Body of pancreas (tissue), 4 donors: ENCODE data around the gene PFKFB3. TPM values are rescaled to one million over a fixed set of nuclear protein-coding genes. Genes with fewer than 3 reads are reported as not detected.

ENCODE experiments used
- ATAC-seq: fragments of 150-250 bp; one replicate; pipeline ENCODE4 v1.9.1; 2016
- DNase-seq, 4 donors: peaks; one replicate each; pipeline ENCODE4 v3.0.0-alpha.2; 2019
- H3K27ac ChIP-seq, 4 donors: fragments of 200-600 bp; sonication (generic); 1 replicate in 3 of 4; 2 replicates in 1 of 4; pipeline versions ENCODE4 v1.5.1 to v1.6.1; 2016 to 2019; ENCODE audit warnings: mild to moderate bottlenecking in 1 of 4, mixed read lengths in 1 of 4, moderate library complexity in 1 of 4
- H3K27me3 ChIP-seq, 2 donors: fragments of 200-600 bp; sonication (generic); one replicate each; pipeline ENCODE4 v1.6.0; 2016; ENCODE audit warnings: mild to moderate bottlenecking in 1 of 2
- H3K36me3 ChIP-seq, 2 donors: fragments of 200-600 bp; sonication (generic); replicated peaks in 1 of 2; 2 replicates each; pipeline ENCODE4 v1.5.1; 2016; ENCODE audit warnings: low read depth in 2 of 2; ENCODE audit not compliant: insufficient read depth in 1 of 2
- H3K4me1 ChIP-seq: fragments of 200-600 bp; sonication (generic); one replicate; pipeline ENCODE4 v1.6.0; 2016
- H3K4me3 ChIP-seq, 2 donors: fragments of 200-600 bp; sonication (generic); 1 replicate in 1 of 2; 2 replicates in 1 of 2; pipeline ENCODE4 v1.5.1; 2016 to 2019
- H3K9me3 ChIP-seq, 3 donors: fragments of 200-600 bp; sonication (generic); 1 replicate in 2 of 3; 2 replicates in 1 of 3; pipeline ENCODE4 v1.5.1; 2016
- POLR2A ChIP-seq, 3 donors: fragments of 450-650 bp; IDR thresholded peaks; one replicate each; pipeline ENCODE4 v1.6.1; 2016; ENCODE audit warnings: antibody characterized with exemption in 3 of 3, mild to moderate bottlenecking in 2 of 3
- WGBS, 2 donors: methylation state at CpG; one replicate each; pipeline ENCODE4 v1.1.5; 2017; 5-methylcytosine and 5-hydroxymethylcytosine counted together
- intact Hi-C: fragments of 100-400 bp; cut with DNase I; formaldehyde crosslinking; loops from one replicate; pipeline ENCODE4 v1.15.1; 2023
- total RNA-seq, 2 donors: library from RNA; depleted of rRNA; stranded (reverse); fragments of >200 nt; gene quantifications; one replicate each; pipeline ENCODE4 v1.1.0, GENCODE V29; 2016
- TF ChIP-seq, protein P1 (sequence below), 7 experiments: fragments of 450-650 bp in 4 of 7; fragments of 200-600 bp in 3 of 7; sonication (generic) in 3 of 7; IDR thresholded peaks; one replicate each; pipeline ENCODE4 v1.5.1; 2016 to 2019; ENCODE audit warnings: antibody characterized with exemption in 7 of 7

The PFKFB3 gene
- total RNA-seq, 2 donors from 2014 or later, result 26.5 to 137 TPM

DNA sequence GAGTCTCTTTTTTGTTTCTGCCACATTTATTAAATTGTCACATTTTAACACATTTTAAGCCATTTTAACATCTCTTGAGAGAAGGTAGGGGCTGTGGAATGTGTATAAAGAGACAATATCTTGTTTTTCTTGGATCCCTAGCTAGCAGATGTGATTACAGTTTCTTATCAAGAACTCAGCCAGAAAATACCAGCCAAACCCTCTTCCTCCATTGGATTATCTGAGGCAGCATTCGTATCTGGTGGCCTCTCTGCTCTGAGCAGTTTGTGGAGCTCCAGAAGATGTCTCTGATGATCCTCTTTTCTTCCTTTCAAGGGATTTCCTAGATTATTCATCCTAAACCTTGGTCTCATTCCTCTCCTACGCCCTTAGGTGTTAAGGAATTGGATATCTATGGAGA is 35.3 kb upstream of the PFKFB3 start:
- DNase-seq (no peak), ATAC-seq (no peak)
- WGBS, 2 donors, result 71 to 74% methylated on average over 2 of the region's 2 CpGs
- Histone ChIP-seq H3K36me3 (no peaks in the 10 kb centered on the region), H3K27me3 (no peaks in the 10 kb centered on the region), H3K9me3 (no peaks in the 10 kb centered on the region), H3K27ac (no peak overlapping the region), H3K4me3 (no peak overlapping the region), H3K4me1 (peaks cover 55% of the 10 kb centered on the region)
- intact Hi-C loops, result loop anchor here (5.0 kb wide), 1 partner anchor 35 kb away; the partner anchor contains the start of gene PFKFB3
- TF ChIP-seq POLR2A (IDR thresholded peaks at IDR 0.05), result no peak
- TF ChIP-seq, protein P1, sequence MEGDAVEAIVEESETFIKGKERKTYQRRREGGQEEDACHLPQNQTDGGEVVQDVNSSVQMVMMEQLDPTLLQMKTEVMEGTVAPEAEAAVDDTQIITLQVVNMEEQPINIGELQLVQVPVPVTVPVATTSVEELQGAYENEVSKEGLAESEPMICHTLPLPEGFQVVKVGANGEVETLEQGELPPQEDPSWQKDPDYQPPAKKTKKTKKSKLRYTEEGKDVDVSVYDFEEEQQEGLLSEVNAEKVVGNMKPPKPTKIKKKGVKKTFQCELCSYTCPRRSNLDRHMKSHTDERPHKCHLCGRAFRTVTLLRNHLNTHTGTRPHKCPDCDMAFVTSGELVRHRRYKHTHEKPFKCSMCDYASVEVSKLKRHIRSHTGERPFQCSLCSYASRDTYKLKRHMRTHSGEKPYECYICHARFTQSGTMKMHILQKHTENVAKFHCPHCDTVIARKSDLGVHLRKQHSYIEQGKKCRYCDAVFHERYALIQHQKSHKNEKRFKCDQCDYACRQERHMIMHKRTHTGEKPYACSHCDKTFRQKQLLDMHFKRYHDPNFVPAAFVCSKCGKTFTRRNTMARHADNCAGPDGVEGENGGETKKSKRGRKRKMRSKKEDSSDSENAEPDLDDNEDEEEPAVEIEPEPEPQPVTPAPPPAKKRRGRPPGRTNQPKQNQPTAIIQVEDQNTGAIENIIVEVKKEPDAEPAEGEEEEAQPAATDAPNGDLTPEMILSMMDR (IDR thresholded peaks at IDR 0.05), result no peak

DNA sequence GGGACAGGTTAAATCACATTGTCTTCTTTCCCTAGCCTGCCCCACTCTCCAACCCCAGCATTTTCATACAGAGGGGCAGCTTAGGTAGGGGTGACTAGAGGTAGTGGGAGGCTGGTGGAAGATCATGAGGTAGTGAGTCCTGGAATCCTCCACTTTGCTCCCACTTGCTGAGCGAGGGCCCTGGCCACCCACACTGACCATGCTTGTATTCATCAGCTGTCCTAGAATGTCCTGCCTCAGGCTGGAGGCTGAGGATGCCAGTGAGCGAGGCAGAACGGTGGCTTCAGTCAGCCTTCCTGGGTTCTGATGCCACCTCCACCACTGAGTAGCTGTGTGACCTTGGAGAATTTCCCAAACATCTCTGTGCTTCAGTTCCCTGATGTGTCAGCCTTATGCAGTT is 34.6 kb upstream of the PFKFB3 start:
- H3K4me1 ChIP-seq, result peaks cover 49% of the 10 kb centered on the region
- intact Hi-C loops, result loop anchor here (5.0 kb wide), 1 partner anchor 34 kb away; the partner anchor contains the start of gene PFKFB3
- TF ChIP-seq, protein P1 (IDR thresholded peaks at IDR 0.05), result no peak
- TF ChIP-seq POLR2A (IDR thresholded peaks at IDR 0.05), result no peak

DNA sequence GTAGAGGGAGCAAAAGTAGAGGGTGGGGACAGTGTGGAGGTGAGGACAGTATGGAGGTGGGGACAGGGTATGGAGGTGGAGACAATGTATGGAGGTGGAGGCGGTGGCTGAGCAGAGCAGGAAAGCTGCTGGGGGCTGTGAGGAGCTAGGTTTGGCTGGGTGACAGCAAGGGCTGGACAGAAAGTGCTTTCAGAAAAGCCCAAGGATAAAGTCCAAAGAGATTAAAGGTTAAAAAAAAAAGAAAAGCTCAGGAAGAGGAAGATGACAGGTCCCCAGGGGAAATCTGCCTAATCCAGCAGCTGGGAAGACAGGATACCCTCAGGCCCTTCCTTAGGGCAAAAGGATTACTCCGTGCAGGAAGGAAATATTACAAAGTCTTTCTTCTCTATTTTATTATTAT is 32.1 kb upstream of the PFKFB3 start:
- peaks cover 32% of the 10 kb centered on the region for H3K4me1 ChIP-seq
- H3K4me3 ChIP-seq, result no peak overlapping the region
- no peaks in the 10 kb centered on the region for H3K27me3 ChIP-seq
- DNase-seq (peak in 3 of 4 donors; percentile 31 to 64 (median 40)), ATAC-seq (peak; percentile 13)
- no peaks in the 10 kb centered on the region for H3K36me3 ChIP-seq
- peak overlapping the region in 2 of 4 donors; percentile 5 to 16 for H3K27ac ChIP-seq
- intact Hi-C loops, result no loop called here
- WGBS, 2 donors, result 43 to 47% methylated on average over 2 of the region's 2 CpGs
- H3K9me3 ChIP-seq, result no peaks in the 10 kb centered on the region
- TF ChIP-seq, protein P1 (IDR thresholded peaks at IDR 0.05), result no peak
- TF ChIP-seq POLR2A (IDR thresholded peaks at IDR 0.05), result no peak

More for the DNA sequence above, 34.6 kb upstream of the PFKFB3 start:
- H3K27me3 ChIP-seq, result no peaks in the 10 kb centered on the region
- no peak overlapping the region for H3K4me3 ChIP-seq
- WGBS, 2 donors, result 64 to 89% methylated on average over 3 of the region's 3 CpGs
- DNase-seq (no peak), ATAC-seq (no peak)
- no peaks in the 10 kb centered on the region for H3K36me3 ChIP-seq
- H3K27ac ChIP-seq, result no peak overlapping the region
- H3K9me3 ChIP-seq, result no peaks in the 10 kb centered on the region

DNA sequence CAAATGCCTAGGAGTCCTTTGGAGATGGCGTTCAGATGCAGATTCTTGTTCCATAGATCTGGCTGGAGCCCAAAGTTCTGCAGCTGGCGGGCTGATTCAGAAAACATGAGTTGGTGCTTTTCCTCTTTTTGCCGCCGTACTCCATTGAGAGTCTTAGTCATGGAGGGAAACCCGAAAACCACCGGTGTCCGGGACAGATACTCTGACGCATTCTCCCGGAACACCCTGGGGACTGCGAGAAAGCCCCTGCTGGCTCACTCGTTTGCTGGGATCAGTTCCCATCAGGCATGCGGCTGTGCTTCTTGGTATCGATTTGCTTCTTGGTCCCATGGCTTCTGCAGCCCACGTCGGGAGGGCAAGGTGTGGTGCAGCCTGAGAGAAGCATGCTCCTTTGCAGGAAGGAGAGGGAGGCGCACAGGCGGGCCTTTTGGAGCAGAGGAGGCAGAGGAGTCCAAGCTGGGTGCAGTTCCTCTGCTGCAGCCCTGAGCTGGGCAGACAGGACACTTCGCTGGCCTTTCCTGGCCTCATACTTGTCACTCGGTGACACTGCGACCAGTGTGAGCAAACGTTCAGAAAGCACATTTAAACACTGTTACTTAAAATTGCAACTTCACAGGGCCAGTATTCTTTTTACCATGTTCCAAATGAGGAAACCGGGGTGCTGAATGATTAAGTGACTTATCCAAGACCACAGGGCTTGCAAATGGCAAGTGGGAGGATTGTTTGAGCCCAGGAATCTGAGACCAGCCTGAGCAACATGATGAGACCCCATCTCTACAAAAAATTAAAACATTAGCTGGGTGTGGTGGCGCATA is 30.6 kb upstream of the PFKFB3 start:
- Histone ChIP-seq H3K4me1 (peaks cover 22% of the 10 kb centered on the region), H3K36me3 (no peaks in the 10 kb centered on the region), H3K27me3 (no peaks in the 10 kb centered on the region), H3K27ac (peak overlapping the region in 1 of 4 donors; percentile 59), H3K4me3 (no peak overlapping the region), H3K9me3 (no peaks in the 10 kb centered on the region)
- ATAC-seq (peak; percentile 45), DNase-seq (peak in 3 of 4 donors; percentile 35 to 77 (median 41))
- TF ChIP-seq, protein P1 (IDR thresholded peaks at IDR 0.05), result no peak
- TF ChIP-seq POLR2A (IDR thresholded peaks at IDR 0.05), result no peak
- intact Hi-C loops, result no loop called here
- 60 to 84% methylated on average over 12 to 23 of the region's 23 CpGs for WGBS, 2 donors
